Measurements from ENCODE around the gene GNB3. TPM values are rescaled to one million over a fixed set of nuclear protein-coding genes. Genes with fewer than 3 reads are reported as not detected.

The GNB3 gene
- polyA plus RNA-seq, 4 donors: 1.0 to 5.5 (median 3.2) TPM; not detected in 1

- WGBS, 3 donors: 84 to 92% (median 91%) methylated on average over 6 of the region's 6 CpGs
- no peak overlapping the region for H3K27ac ChIP-seq (ENCODE audit: low read depth in 1 of 3, low read length in 2 of 3)
- FAIRE-seq (no peak), DNase-seq (no peak)
- no peaks in the 10 kb centered on the region for H3K9me3 ChIP-seq (ENCODE audit: control insufficient read depth in 2 of 2, insufficient read depth in 1 of 2, low read depth in 1 of 2, low read length in 1 of 2)
- peaks cover 0 to 40% (median 0%) of the 10 kb centered on the region in 3 donors for H3K36me3 ChIP-seq (ENCODE audit: control insufficient read depth in 3 of 3, insufficient read depth in 2 of 3, low read depth in 1 of 3, low read length in 3 of 3)
- H3K4me1 ChIP-seq (ENCODE audit: control insufficient read depth in 3 of 3, insufficient read depth in 2 of 3, low read depth in 1 of 3, low read length in 2 of 3): peaks cover 0 to 23% (median 7%) of the 10 kb centered on the region in 3 donors
- H3K27me3 ChIP-seq (ENCODE audit: control insufficient read depth in 3 of 3, insufficient read depth in 3 of 3, low read length in 3 of 3): peaks cover 0 to 14% (median 0%) of the 10 kb centered on the region in 3 donors
- H3K4me3 ChIP-seq (ENCODE audit: low read depth in 1 of 3, low read length in 3 of 3): no peak overlapping the region
Observed at GRCh38 chr12:6830999-6831398, 9.7 kb upstream of the GNB3 start.

- H3K4me1 ChIP-seq (ENCODE audit: control insufficient read depth in 3 of 3, insufficient read depth in 2 of 3, low read depth in 1 of 3, low read length in 2 of 3): peaks cover 0 to 23% (median 7%) of the 10 kb centered on the region in 3 donors
- peaks cover 0 to 8% (median 0%) of the 10 kb centered on the region in 3 donors for H3K27me3 ChIP-seq (ENCODE audit: control insufficient read depth in 3 of 3, insufficient read depth in 3 of 3, low read length in 3 of 3)
- DNase-seq (no peak), FAIRE-seq (no peak)
- no peak overlapping the region for H3K4me3 ChIP-seq (ENCODE audit: low read depth in 1 of 3, low read length in 3 of 3)
- 84 to 93% (median 87%) methylated on average over 10 to 12 of the region's 12 CpGs for WGBS, 3 donors
- no peaks in the 10 kb centered on the region for H3K9me3 ChIP-seq (ENCODE audit: control insufficient read depth in 2 of 2, insufficient read depth in 1 of 2, low read depth in 1 of 2, low read length in 1 of 2)
- H3K27ac ChIP-seq (ENCODE audit: low read depth in 1 of 3, low read length in 2 of 3): no peak overlapping the region
- peaks cover 0 to 41% (median 0%) of the 10 kb centered on the region in 3 donors for H3K36me3 ChIP-seq (ENCODE audit: control insufficient read depth in 3 of 3, insufficient read depth in 2 of 3, low read depth in 1 of 3, low read length in 3 of 3)
Observed at GRCh38 chr12:6831450-6831995, 9.2 kb upstream of the GNB3 start.

GRCh38 chr12:6832125-6832524 lies 8.6 kb upstream of the GNB3 start:
- H3K9me3 ChIP-seq (ENCODE audit: control insufficient read depth in 2 of 2, insufficient read depth in 1 of 2, low read depth in 1 of 2, low read length in 1 of 2): no peaks in the 10 kb centered on the region
- H3K4me3 ChIP-seq (ENCODE audit: low read depth in 1 of 3, low read length in 3 of 3): no peak overlapping the region
- no peak overlapping the region for H3K27ac ChIP-seq (ENCODE audit: low read depth in 1 of 3, low read length in 2 of 3)
- peaks cover 0 to 20% (median 7%) of the 10 kb centered on the region in 3 donors for H3K4me1 ChIP-seq (ENCODE audit: control insufficient read depth in 3 of 3, insufficient read depth in 2 of 3, low read depth in 1 of 3, low read length in 2 of 3)
- DNase-seq (no peak), FAIRE-seq (no peak)
- WGBS, 3 donors: 86 to 96% (median 92%) methylated on average over 4 of the region's 4 CpGs
- H3K36me3 ChIP-seq (ENCODE audit: control insufficient read depth in 3 of 3, insufficient read depth in 2 of 3, low read depth in 1 of 3, low read length in 3 of 3): peaks cover 0 to 45% (median 0%) of the 10 kb centered on the region in 3 donors
- H3K27me3 ChIP-seq (ENCODE audit: control insufficient read depth in 3 of 3, insufficient read depth in 3 of 3, low read length in 3 of 3): peaks cover 0 to 7% (median 0%) of the 10 kb centered on the region in 3 donors

DNA sequence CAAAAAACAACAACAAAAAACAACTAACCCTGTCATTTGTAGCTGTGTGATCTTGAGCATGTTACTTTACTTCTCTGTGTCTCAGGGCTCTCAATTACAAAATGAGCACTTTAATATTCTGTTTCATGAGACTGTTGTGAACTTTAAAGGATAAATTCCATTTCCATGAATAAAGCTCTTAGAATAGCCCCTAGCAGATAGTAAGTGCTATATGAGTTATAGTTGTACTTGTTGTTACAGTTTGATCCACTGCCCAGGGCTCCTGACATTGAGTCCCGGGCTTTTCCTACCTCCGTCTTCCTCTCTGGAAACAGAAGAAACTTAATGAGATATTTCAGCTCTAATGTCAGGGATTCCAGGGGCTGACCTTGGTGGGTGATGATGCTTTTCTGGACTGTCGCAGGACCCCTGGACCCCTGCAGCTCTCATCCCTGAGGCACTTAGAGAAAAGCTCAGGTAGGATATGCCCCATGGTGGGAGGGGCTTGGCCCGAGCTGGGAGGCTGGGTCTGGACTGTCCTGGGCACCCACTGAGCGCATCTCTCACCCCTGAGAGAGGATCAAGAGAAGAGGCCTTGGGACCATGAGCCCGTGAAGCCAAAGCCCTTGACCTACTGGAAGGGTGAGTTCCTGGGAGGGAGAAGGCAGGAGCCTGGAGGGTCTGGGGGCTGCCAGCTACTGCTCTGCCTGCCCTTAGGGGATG lies 7.4 kb upstream of the GNB3 start:
- Histone ChIP-seq H3K4me3 (ENCODE audit: low read depth in 1 of 3, low read length in 3 of 3) (no peak overlapping the region), H3K36me3 (ENCODE audit: control insufficient read depth in 3 of 3, insufficient read depth in 2 of 3, low read depth in 1 of 3, low read length in 3 of 3) (peaks cover 0 to 57% (median 0%) of the 10 kb centered on the region in 3 donors), H3K4me1 (ENCODE audit: control insufficient read depth in 3 of 3, insufficient read depth in 2 of 3, low read depth in 1 of 3, low read length in 2 of 3) (peaks cover 0 to 18% (median 3%) of the 10 kb centered on the region in 3 donors), H3K9me3 (ENCODE audit: control insufficient read depth in 2 of 2, insufficient read depth in 1 of 2, low read depth in 1 of 2, low read length in 1 of 2) (no peaks in the 10 kb centered on the region), H3K27me3 (ENCODE audit: control insufficient read depth in 3 of 3, insufficient read depth in 3 of 3, low read length in 3 of 3) (peaks cover 0 to 7% (median 0%) of the 10 kb centered on the region in 3 donors), H3K27ac (ENCODE audit: low read depth in 1 of 3, low read length in 2 of 3) (peak overlapping the region in 1 of 3 donors; percentile 42)
- DNase-seq: no peak
- WGBS, 3 donors: 83 to 89% (median 88%) methylated on average over 6 of the region's 6 CpGs
- no peak for FAIRE-seq

GRCh38 chr12:6834254-6834653 lies 6.5 kb upstream of the GNB3 start:
- Histone ChIP-seq H3K27me3 (ENCODE audit: control insufficient read depth in 3 of 3, insufficient read depth in 3 of 3, low read length in 3 of 3) (peaks cover 0 to 3% (median 0%) of the 10 kb centered on the region in 3 donors), H3K4me3 (ENCODE audit: low read depth in 1 of 3, low read length in 3 of 3) (no peak overlapping the region), H3K9me3 (ENCODE audit: control insufficient read depth in 2 of 2, insufficient read depth in 1 of 2, low read depth in 1 of 2, low read length in 1 of 2) (no peaks in the 10 kb centered on the region), H3K4me1 (ENCODE audit: control insufficient read depth in 3 of 3, insufficient read depth in 2 of 3, low read depth in 1 of 3, low read length in 2 of 3) (peaks cover 0 to 18% (median 2%) of the 10 kb centered on the region in 3 donors), H3K36me3 (ENCODE audit: control insufficient read depth in 3 of 3, insufficient read depth in 2 of 3, low read depth in 1 of 3, low read length in 3 of 3) (peaks cover 0 to 65% (median 0%) of the 10 kb centered on the region in 3 donors), H3K27ac (ENCODE audit: low read depth in 1 of 3, low read length in 2 of 3) (peak overlapping the region in 1 of 3 donors; percentile 53)
- DNase-seq: peak in 1 of 2 donors; percentile 60
- 41 to 76% (median 54%) methylated on average over 1 of the region's 1 CpG for WGBS, 3 donors
- no peak for FAIRE-seq

- Histone ChIP-seq H3K27ac (ENCODE audit: low read depth in 1 of 3, low read length in 2 of 3) (no peak overlapping the region), H3K4me1 (ENCODE audit: control insufficient read depth in 3 of 3, insufficient read depth in 2 of 3, low read depth in 1 of 3, low read length in 2 of 3) (peaks cover 0 to 14% (median 0%) of the 10 kb centered on the region in 3 donors), H3K4me3 (ENCODE audit: low read depth in 1 of 3, low read length in 3 of 3) (no peak overlapping the region), H3K27me3 (ENCODE audit: control insufficient read depth in 3 of 3, insufficient read depth in 3 of 3, low read length in 3 of 3) (no peaks in the 10 kb centered on the region), H3K36me3 (ENCODE audit: control insufficient read depth in 3 of 3, insufficient read depth in 2 of 3, low read depth in 1 of 3, low read length in 3 of 3) (peaks cover 0 to 68% (median 0%) of the 10 kb centered on the region in 3 donors), H3K9me3 (ENCODE audit: control insufficient read depth in 2 of 2, insufficient read depth in 1 of 2, low read depth in 1 of 2, low read length in 1 of 2) (no peaks in the 10 kb centered on the region)
- no peak for DNase-seq
- no peak for FAIRE-seq
- WGBS, 3 donors: 64 to 79% (median 70%) methylated on average over 5 of the region's 5 CpGs
Observed at GRCh38 chr12:6834873-6835272, 5.9 kb upstream of the GNB3 start.

GRCh38 chr12:6836851-6837250 lies 3.9 kb upstream of the GNB3 start:
- no peak overlapping the region for H3K27ac ChIP-seq (ENCODE audit: low read depth in 1 of 3, low read length in 2 of 3)
- H3K9me3 ChIP-seq (ENCODE audit: control insufficient read depth in 2 of 2, insufficient read depth in 1 of 2, low read depth in 1 of 2, low read length in 1 of 2): no peaks in the 10 kb centered on the region
- peaks cover 0 to 58% (median 0%) of the 10 kb centered on the region in 3 donors for H3K36me3 ChIP-seq (ENCODE audit: control insufficient read depth in 3 of 3, insufficient read depth in 2 of 3, low read depth in 1 of 3, low read length in 3 of 3)
- no peak for FAIRE-seq
- WGBS, 3 donors: 88 to 95% (median 93%) methylated on average over 16 of the region's 16 CpGs
- no peak overlapping the region for H3K4me3 ChIP-seq (ENCODE audit: low read depth in 1 of 3, low read length in 3 of 3)
- H3K27me3 ChIP-seq (ENCODE audit: control insufficient read depth in 3 of 3, insufficient read depth in 3 of 3, low read length in 3 of 3): no peaks in the 10 kb centered on the region
- peaks cover 0 to 23% (median 0%) of the 10 kb centered on the region in 3 donors for H3K4me1 ChIP-seq (ENCODE audit: control insufficient read depth in 3 of 3, insufficient read depth in 2 of 3, low read depth in 1 of 3, low read length in 2 of 3)
- DNase-seq: no peak

GRCh38 chr12:6837370-6838060 lies 3.2 kb upstream of the GNB3 start:
- no peaks in the 10 kb centered on the region for H3K27me3 ChIP-seq (ENCODE audit: control insufficient read depth in 3 of 3, insufficient read depth in 3 of 3, low read length in 3 of 3)
- no peak overlapping the region for H3K4me3 ChIP-seq (ENCODE audit: low read depth in 1 of 3, low read length in 3 of 3)
- no peak overlapping the region for H3K27ac ChIP-seq (ENCODE audit: low read depth in 1 of 3, low read length in 2 of 3)
- peaks cover 0 to 52% (median 0%) of the 10 kb centered on the region in 3 donors for H3K36me3 ChIP-seq (ENCODE audit: control insufficient read depth in 3 of 3, insufficient read depth in 2 of 3, low read depth in 1 of 3, low read length in 3 of 3)
- DNase-seq (no peak), FAIRE-seq (no peak)
- 87 to 89% (median 87%) methylated on average over 25 to 26 of the region's 26 CpGs for WGBS, 3 donors
- H3K4me1 ChIP-seq (ENCODE audit: control insufficient read depth in 3 of 3, insufficient read depth in 2 of 3, low read depth in 1 of 3, low read length in 2 of 3): peaks cover 0 to 28% (median 0%) of the 10 kb centered on the region in 3 donors
- no peaks in the 10 kb centered on the region for H3K9me3 ChIP-seq (ENCODE audit: control insufficient read depth in 2 of 2, insufficient read depth in 1 of 2, low read depth in 1 of 2, low read length in 1 of 2)

All from small intestine (tissue), 7 donors.